IMR-90 (cell line): ENCODE measurements around the gene ARID4A. TPM values are rescaled to one million over a fixed set of nuclear protein-coding genes. Genes with fewer than 3 reads are reported as not detected.

Source experiments
- ATAC-seq: fragments of 200-7000 bp; cut with Tn5 transposase; 2 replicates; pipeline ENCODE4 v1.9.1; 2020; ENCODE audit warnings: low read depth, mild to moderate bottlenecking, moderate library complexity
- BruUV-seq: library from RNA; stranded (reverse); fragments of 400-500 nt; replicated peaks from 2 replicates; lab custom pipeline; 2021; lab: Mats Ljungman, UMichigan
- CTCF ChIA-PET: fragments of 300-600 bp; formaldehyde crosslinking; extraction: SDS; loops from one replicate; lab custom pipeline; 2021; ENCODE audit warnings: antibody characterized with exemption; lab: Yijun Ruan, JAX
- POLR2A ChIA-PET: fragments of 300-600 bp; sonication (Branson Sonifier 250); formaldehyde crosslinking; loops from one replicate; lab custom pipeline; 2022; ENCODE audit warnings: antibody characterized with exemption; ENCODE audit not compliant: unreplicated experiment; lab: Charles Lee
- DNase-seq: peaks from one replicate; pipeline ENCODE4 v3.0.0; 2013
- H2AFZ ChIP-seq: replicated peaks from 2 replicates; pipeline ENCODE3; 2013; ENCODE audit warnings: low read length, mild to moderate bottlenecking; ENCODE audit not compliant: poor library complexity
- H2AK5ac ChIP-seq: 2 replicates; pipeline ENCODE4 v1.6.1; 2013; ENCODE audit warnings: low read depth, low read length, inconsistent platforms
- H2AK9ac ChIP-seq: replicated peaks from 2 replicates; pipeline ENCODE3; 2013; ENCODE audit warnings: mild to moderate bottlenecking, low read depth, low read length, moderate library complexity; ENCODE audit not compliant: poor library complexity
- H2BK120ac ChIP-seq: 2 replicates; pipeline ENCODE4 v1.6.1; 2013; ENCODE audit warnings: low read depth, low read length, inconsistent platforms
- H2BK15ac ChIP-seq: 3 replicates; pipeline ENCODE4 v1.6.1; 2013; ENCODE audit warnings: low read depth, low read length, inconsistent platforms
- H2BK20ac ChIP-seq: 2 replicates; pipeline ENCODE4 v1.6.1; 2013; ENCODE audit warnings: low read depth, mild to moderate bottlenecking, inconsistent platforms, low read length, moderate library complexity
- H2BK5ac ChIP-seq: 2 replicates; pipeline ENCODE4 v1.6.1; 2013; ENCODE audit warnings: mild to moderate bottlenecking, low read depth, low read length, inconsistent platforms; ENCODE audit not compliant: poor library complexity, severe bottlenecking
- H3K14ac ChIP-seq: replicated peaks from 2 replicates; pipeline ENCODE4 v1.6.1; 2013; ENCODE audit warnings: low read depth, low read length, inconsistent platforms
- H3K18ac ChIP-seq: 2 replicates; pipeline ENCODE4 v1.6.1; 2013; ENCODE audit warnings: low read depth, low read length, control low read depth
- H3K23ac ChIP-seq: 2 replicates; pipeline ENCODE4 v1.6.1; 2013; ENCODE audit warnings: low read depth, low read length, inconsistent platforms
- H3K27ac ChIP-seq: 2 replicates; pipeline ENCODE4 v1.5.1; 2013; ENCODE audit warnings: mild to moderate bottlenecking, control low read depth, low read length; ENCODE audit not compliant: insufficient read depth
- H3K27me3 ChIP-seq: 2 replicates; pipeline ENCODE4 v1.6.1; 2013; ENCODE audit warnings: low read length; ENCODE audit not compliant: control insufficient read depth, insufficient read depth
- H3K36me3 ChIP-seq: 2 replicates; pipeline ENCODE4 v1.6.1; 2013; ENCODE audit warnings: low read length, mixed read lengths; ENCODE audit not compliant: control insufficient read depth, insufficient read depth
- H3K4ac ChIP-seq: 2 replicates; pipeline ENCODE4 v1.6.1; 2013; ENCODE audit warnings: low read depth, low read length, inconsistent platforms
- H3K4me1 ChIP-seq: 2 replicates; pipeline ENCODE4 v1.6.1; 2013; ENCODE audit warnings: low read length, mixed read lengths; ENCODE audit not compliant: control insufficient read depth, insufficient read depth
- H3K4me2 ChIP-seq: 2 replicates; pipeline ENCODE4 v1.6.1; 2013; ENCODE audit warnings: low read depth, mild to moderate bottlenecking, control low read depth, low read length, moderate library complexity
- H3K4me3 ChIP-seq: 2 replicates; pipeline ENCODE4 v1.5.1; 2013; ENCODE audit warnings: low read depth, mild to moderate bottlenecking, control low read depth, low read length, moderate library complexity; ENCODE audit not compliant: insufficient read depth
- H3K56ac ChIP-seq: 2 replicates; pipeline ENCODE4 v1.6.1; 2013; ENCODE audit warnings: low read length, inconsistent platforms; ENCODE audit not compliant: insufficient read depth; ENCODE audit errors: extremely low read depth
- H3K79me1 ChIP-seq, 2 experiments: 2 replicates each; pipeline ENCODE4 v1.6.1; 2013; ENCODE audit warnings: low read length in 2 of 2, inconsistent platforms in 1 of 2, low read depth in 1 of 2
- H3K9ac ChIP-seq: 2 replicates; pipeline ENCODE4 v1.6.1; 2013; ENCODE audit warnings: low read depth, low read length, control low read depth
- H3K9me1 ChIP-seq: 2 replicates; pipeline ENCODE4 v1.6.1; 2013; ENCODE audit warnings: low read length, inconsistent platforms; ENCODE audit not compliant: insufficient read depth
- H3K9me3 ChIP-seq: 2 replicates; pipeline ENCODE4 v1.6.1; 2013; ENCODE audit warnings: low read length; ENCODE audit not compliant: control insufficient read depth, insufficient read depth
- H4K20me1 ChIP-seq: 2 replicates; pipeline ENCODE4 v1.6.1; 2013; ENCODE audit warnings: low read length, inconsistent platforms; ENCODE audit not compliant: insufficient read depth
- H4K5ac ChIP-seq: 2 replicates; pipeline ENCODE4 v1.6.1; 2013; ENCODE audit warnings: mild to moderate bottlenecking, low read depth, low read length, control low read depth
- H4K8ac ChIP-seq, 2 experiments: 2 replicates each; pipeline ENCODE4 v1.6.1; 2013; ENCODE audit warnings: low read depth in 2 of 2, low read length in 2 of 2, control low read depth in 1 of 2, inconsistent platforms in 1 of 2
- H4K91ac ChIP-seq: 2 replicates; pipeline ENCODE4 v1.6.1; 2013; ENCODE audit warnings: low read depth, low read length, inconsistent platforms; ENCODE audit not compliant: insufficient read depth
- CEBPB ChIP-seq: IDR thresholded peaks from 2 replicates; pipeline ENCODE4 v1.6.1; 2012; ENCODE audit warnings: low read depth, low read length, improper control_type of control experiment
- FOS ChIP-seq: fragments of 150-350 bp; IDR thresholded peaks from 2 replicates; pipeline ENCODE4 v1.6.1; 2016; ENCODE audit warnings: low read depth, low read length
- MXI1 ChIP-seq: IDR thresholded peaks from 2 replicates; pipeline ENCODE4 v1.6.1; 2012; ENCODE audit warnings: low read depth, mild to moderate bottlenecking, low read length, moderate library complexity, borderline replicate concordance
- WGBS, 2 experiments: methylation state at CpG; one replicate each; pipeline versions ENCODE4 v1.1.5 to v1.1.7; 2013; ENCODE audit warnings: missing lambda C conversion rate in 2 of 2; ENCODE audit not compliant: insufficient read length in 1 of 2; ENCODE audit errors: extremely low coverage in 2 of 2; 5-methylcytosine and 5-hydroxymethylcytosine counted together
- dilution Hi-C: fragments of 300-500 bp; cut with HindIII; formaldehyde crosslinking; loops from one replicate; pipeline ENCODE4 v1.14.3; 2018; ENCODE audit warnings: low sequenced_read_pairs; ENCODE audit not compliant: unreplicated experiment
- in situ Hi-C: fragments of 300-500 bp; cut with MboI; formaldehyde crosslinking; loops from 3 replicates; pipeline ENCODE4 v1.14.3; 2019; ENCODE audit warnings: low sequenced_read_pairs, inconsistent platforms, mixed read lengths
- intact Hi-C: fragments of 100-400 bp; cut with micrococcal nuclease; formaldehyde crosslinking; loops from 2 replicates; pipeline ENCODE4 v1.10.0; 2022
- polyA plus RNA-seq, 3 experiments: library from polyadenylated mRNA; depleted of rRNA; stranded (reverse); fragments of >200 nt; gene quantifications; 2 replicates each; pipeline ENCODE4 v1.2.3, GENCODE V29; 2012; ENCODE audit warnings: low replicate concordance in 1 of 3
- total RNA-seq: library from RNA; depleted of rRNA; stranded (reverse); fragments of >200 nt; gene quantifications from 2 replicates; pipeline ENCODE4 v1.2.3, GENCODE V29; 2012

The ARID4A gene
- total and polyA plus RNA-seq, 2 of the 4 experiments (the other 2 are of a cell fraction), result 3.3 to 3.8 TPM

- TF ChIP-seq MXI1, result no peak
- TF ChIP-seq FOS, result 0 out of 2 replicates have a peak, but pooled peaks have one; percentile 34
- 0 out of 2 replicates have a peak, but pooled peaks have one; percentile 13 for TF ChIP-seq CEBPB
- H4K20me1 ChIP-seq, result peaks cover 26% of the 10 kb centered on the region
- no peak overlapping the region for H3K14ac ChIP-seq
- no peak overlapping the region for H3K18ac ChIP-seq
- intact Hi-C loops, result no loop called here
- no peak overlapping the region for H3K4ac ChIP-seq
- H2AK9ac ChIP-seq, result no peak overlapping the region
- peaks cover 44% of the 10 kb centered on the region for H3K36me3 ChIP-seq
- no peak overlapping the region for H2AFZ ChIP-seq
- H3K9me1 ChIP-seq, result no peaks in the 10 kb centered on the region
- no peaks in the 10 kb centered on the region for H3K27me3 ChIP-seq
- BruUV-seq, result no TSS peak
- H3K56ac ChIP-seq, result no peak overlapping the region
- no peak overlapping the region for H2BK20ac ChIP-seq
- H3K23ac ChIP-seq, result no peak overlapping the region
- H3K27ac ChIP-seq, result no peak overlapping the region
- H3K4me1 ChIP-seq, result no peaks in the 10 kb centered on the region
- peaks cover 7 to 37% of the 10 kb centered on the region in 2 experiments; a peak in 3 of 4 replicates for H3K79me1 ChIP-seq
- no peak overlapping the region for H3K4me3 ChIP-seq
- no peak overlapping the region for H3K9ac ChIP-seq
- no peak overlapping the region for H3K4me2 ChIP-seq
- in situ Hi-C loops, result no loop called here
- DNase-seq (peak; percentile 67), ATAC-seq (peak; percentile 57; the same call in 1 of the 2 replicates)
- H2BK120ac ChIP-seq, result no peak overlapping the region
- H3K9me3 ChIP-seq, result no peaks in the 10 kb centered on the region
- H2AK5ac ChIP-seq, result no peak overlapping the region
- H2BK15ac ChIP-seq, result no peak overlapping the region
- CTCF ChIA-PET, result no interaction called here
- no peak overlapping the region for H4K91ac ChIP-seq
- dilution Hi-C loops, result no loop called here
- no peak overlapping the region for H2BK5ac ChIP-seq
- no peak overlapping the region for H4K8ac ChIP-seq
- no peak overlapping the region for H4K5ac ChIP-seq
- POLR2A ChIA-PET, result no interaction called here
- WGBS, 2 experiments, result no CpG with 5 or more reads among the region's 2 CpGs
These were observed 27.7 kb upstream of the ARID4A start for GRCh38 chr14:58270628-58271027.
